T-helper 2 cell treated with Interferon-gamma antibody and Interleukin-4, amounts not matched to agents 5 μg/mL and 100 μg/mL, for 36 hours (primary cell): Measurements from ENCODE around the gene DCUN1D1.

Source experiments
- DNase-seq: peaks from one replicate; pipeline ENCODE4 v3.0.0; 2021; ENCODE audit warnings: low spot score
- H3K27ac Mint-ChIP-seq: one replicate; pipeline ENCODE4 v1.8.0; 2021; ENCODE audit warnings: mild to moderate bottlenecking, mixed read lengths
- H3K27me3 Mint-ChIP-seq: one replicate; pipeline ENCODE4 v1.8.0; 2021; ENCODE audit warnings: low read depth, mixed read lengths
- H3K36me3 Mint-ChIP-seq: one replicate; pipeline ENCODE4 v1.8.0; 2021; ENCODE audit warnings: low read depth, mixed read lengths
- H3K4me1 Mint-ChIP-seq: one replicate; pipeline ENCODE4 v1.8.0; 2021; ENCODE audit warnings: low read depth, mixed read lengths
- H3K4me3 Mint-ChIP-seq: one replicate; pipeline ENCODE4 v1.8.0; 2022; ENCODE audit warnings: mild to moderate bottlenecking, moderate library complexity, mixed read lengths
- H3K9me3 Mint-ChIP-seq: one replicate; pipeline ENCODE4 v1.8.0; 2021; ENCODE audit warnings: mixed read lengths

Gene DCUN1D1

DNA sequence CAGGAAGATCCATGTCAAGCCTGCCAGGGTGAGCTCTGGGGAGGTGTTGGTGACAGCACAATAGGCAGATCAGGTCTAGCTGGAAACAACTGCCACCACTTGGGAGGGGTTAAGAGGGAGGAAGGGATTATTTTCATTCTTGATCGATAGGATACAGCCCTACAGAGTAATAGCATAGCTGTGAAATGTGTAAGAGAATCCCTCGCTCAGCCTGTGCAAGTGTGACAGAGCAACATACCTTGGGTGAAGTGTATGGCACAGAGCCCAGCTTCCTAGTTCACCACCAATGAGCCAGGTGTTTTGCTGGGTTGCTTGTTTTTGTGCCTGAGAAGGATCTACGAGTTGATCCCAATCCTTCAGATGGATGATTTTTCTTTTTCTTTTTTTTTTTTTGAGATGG, 9.2 kb upstream of the DCUN1D1 start:
- Mint-ChIP-seq H3K36me3 (no peaks in the 10 kb centered on the region), H3K27me3 (peaks cover 5% of the 10 kb centered on the region), H3K4me3 (no peak overlapping the region), H3K27ac (no peak overlapping the region), H3K4me1 (no peaks in the 10 kb centered on the region), H3K9me3 (peaks cover 4% of the 10 kb centered on the region)
- DNase-seq = no peak

DNA sequence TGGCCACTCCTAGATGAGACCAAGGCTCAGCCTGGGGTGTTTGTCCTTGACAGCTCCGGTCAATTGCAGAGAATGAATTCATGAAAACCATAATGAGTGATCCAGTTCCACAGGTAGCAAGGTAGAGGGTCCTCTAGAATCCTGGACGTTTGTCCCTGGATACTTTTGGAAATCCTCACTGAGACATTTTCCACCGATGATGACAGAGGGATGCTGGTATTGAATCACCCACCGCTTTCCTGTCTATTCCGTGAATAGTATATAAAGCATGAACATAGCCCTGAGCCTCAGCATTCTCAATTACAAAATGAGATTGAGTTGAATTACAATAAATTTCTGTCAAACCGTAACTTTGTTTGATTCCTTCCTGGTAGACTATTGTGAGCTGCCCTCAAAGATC, 5.7 kb upstream of the DCUN1D1 start:
- no peak for DNase-seq
- no peak overlapping the region for H3K4me3 Mint-ChIP-seq
- H3K27me3 Mint-ChIP-seq = no peaks in the 10 kb centered on the region
- H3K9me3 Mint-ChIP-seq = no peaks in the 10 kb centered on the region
- no peaks in the 10 kb centered on the region for H3K36me3 Mint-ChIP-seq
- H3K4me1 Mint-ChIP-seq = peaks cover 5% of the 10 kb centered on the region
- H3K27ac Mint-ChIP-seq = no peak overlapping the region

DNA sequence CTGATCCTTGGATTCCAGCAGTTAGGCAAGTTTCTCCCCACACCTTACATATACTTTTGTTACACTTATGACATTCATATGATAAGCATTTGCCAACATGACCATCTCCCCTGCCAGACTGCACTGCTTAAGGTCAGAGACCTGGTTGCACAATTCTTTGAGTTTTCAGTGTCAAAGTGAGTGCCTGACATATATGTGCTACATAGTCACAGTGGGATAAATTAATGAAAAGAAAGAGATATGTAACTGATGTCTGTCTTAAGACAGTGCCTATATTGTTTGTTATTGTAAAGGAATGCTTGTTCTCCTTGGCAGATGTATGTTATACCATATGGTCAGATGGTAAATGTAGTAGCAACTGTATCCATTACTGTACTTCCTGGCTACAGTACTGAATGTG, 3.5 kb upstream of the DCUN1D1 start:
- no peaks in the 10 kb centered on the region for H3K9me3 Mint-ChIP-seq
- no peak overlapping the region for H3K4me3 Mint-ChIP-seq
- no peaks in the 10 kb centered on the region for H3K27me3 Mint-ChIP-seq
- peaks cover 14% of the 10 kb centered on the region for H3K4me1 Mint-ChIP-seq
- DNase-seq = no peak
- H3K36me3 Mint-ChIP-seq = peaks cover 4% of the 10 kb centered on the region
- H3K27ac Mint-ChIP-seq = no peak overlapping the region

DNA sequence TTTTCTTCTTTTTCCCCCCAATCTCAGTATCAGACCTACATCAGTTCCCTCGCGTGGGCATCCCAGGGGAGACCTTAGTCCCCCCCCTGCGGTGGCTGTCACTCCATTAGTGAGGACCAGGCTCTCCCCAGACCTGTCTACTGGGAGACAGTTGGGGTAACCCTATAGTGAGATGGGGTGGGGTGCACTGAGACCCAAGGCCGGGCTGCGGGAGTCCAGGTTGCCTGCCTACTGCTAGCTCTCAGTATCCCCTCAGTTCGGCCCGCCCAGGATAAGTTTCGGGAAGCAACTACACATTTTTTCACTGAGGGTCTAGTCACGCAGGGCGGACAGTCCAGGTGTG, 671 bp upstream of the DCUN1D1 start:
- DNase-seq = no peak
- Mint-ChIP-seq H3K27ac (peak overlapping the region; percentile 88), H3K36me3 (peaks cover 4% of the 10 kb centered on the region), H3K4me3 (peak overlapping the region; percentile 79), H3K9me3 (no peaks in the 10 kb centered on the region), H3K27me3 (no peaks in the 10 kb centered on the region), H3K4me1 (peaks cover 26% of the 10 kb centered on the region)

DNA sequence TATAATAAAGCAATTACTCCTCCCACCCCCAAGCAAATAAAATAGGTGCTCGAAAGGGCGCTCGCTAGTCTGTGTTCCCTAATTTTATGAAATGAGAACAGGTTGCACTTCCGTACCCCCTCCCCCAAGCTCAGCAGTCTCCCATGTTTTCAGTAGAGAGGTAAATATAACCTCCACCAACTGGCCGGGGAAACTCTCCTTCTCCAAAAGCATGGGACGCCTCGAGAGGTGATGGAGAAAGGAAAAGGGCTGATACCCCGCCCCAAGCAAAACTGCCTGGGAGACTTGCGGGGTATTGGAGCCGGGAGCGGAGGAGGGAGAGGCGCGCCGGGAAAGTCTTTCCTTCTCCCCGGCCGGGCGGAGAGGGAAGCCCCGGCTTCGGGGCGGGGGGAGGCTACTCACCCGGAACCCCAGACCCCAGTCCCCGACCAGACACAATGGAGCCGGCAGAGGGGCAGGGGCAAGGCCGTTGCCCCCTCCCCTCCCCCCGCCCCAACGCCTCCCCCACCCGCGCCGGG, 605 bp downstream of the DCUN1D1 start:
- Mint-ChIP-seq H3K36me3 (peaks cover 4% of the 10 kb centered on the region), H3K9me3 (no peaks in the 10 kb centered on the region), H3K4me3 (peak overlapping the region; percentile 93), H3K27me3 (no peaks in the 10 kb centered on the region), H3K27ac (peak overlapping the region; percentile 87), H3K4me1 (peaks cover 26% of the 10 kb centered on the region)
- DNase-seq = no peak

DNA sequence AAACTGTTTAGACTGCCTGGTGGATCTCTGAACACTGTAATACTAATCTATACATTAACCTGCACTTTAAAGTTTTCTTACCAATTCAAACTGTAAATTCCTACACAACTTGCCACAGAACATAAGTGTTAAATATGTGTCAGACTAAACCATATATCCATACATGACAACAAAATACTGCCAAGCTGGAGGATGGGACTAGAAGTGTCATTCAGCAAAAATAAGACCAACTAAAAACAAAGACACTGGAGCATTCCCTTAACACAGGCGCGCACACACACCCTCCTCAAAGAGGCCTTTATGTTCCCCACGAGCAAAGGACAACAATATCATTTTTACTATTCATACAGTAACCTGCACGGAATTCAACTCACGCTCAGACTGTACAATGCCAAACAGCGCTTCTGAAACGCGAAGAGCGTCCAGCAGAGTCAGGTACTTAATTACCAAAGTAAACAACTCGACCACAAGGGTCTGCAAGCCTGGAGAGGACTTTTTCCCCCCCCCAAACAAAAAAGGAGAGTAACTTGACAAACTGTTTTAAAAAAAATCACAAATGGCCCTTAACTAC, 1.1 kb downstream of the DCUN1D1 start:
- Mint-ChIP-seq H3K4me3 (peak overlapping the region; percentile 93), H3K27me3 (no peaks in the 10 kb centered on the region), H3K9me3 (no peaks in the 10 kb centered on the region), H3K36me3 (peaks cover 4% of the 10 kb centered on the region), H3K4me1 (peaks cover 26% of the 10 kb centered on the region), H3K27ac (peak overlapping the region; percentile 87)
- DNase-seq = no peak

DNA sequence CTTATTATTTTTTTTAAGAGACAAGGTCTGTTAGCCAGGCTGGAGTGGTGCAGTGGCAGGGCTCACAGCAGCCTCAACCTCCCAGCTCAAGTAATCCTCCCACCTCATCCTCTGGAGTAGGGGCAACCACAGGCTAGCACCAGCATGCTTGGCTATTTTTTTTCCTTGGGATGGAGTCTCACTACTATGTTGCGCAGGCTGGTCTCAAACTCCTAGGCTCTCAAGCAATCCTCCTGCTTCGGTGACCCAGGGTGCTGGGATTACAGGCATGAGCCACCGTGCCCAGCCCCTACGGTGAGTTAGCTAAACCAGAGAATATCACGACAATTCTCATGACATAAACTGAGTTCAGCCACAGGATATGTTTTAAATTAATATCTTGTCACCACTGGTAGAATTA, 2.0 kb downstream of the DCUN1D1 start:
- Mint-ChIP-seq H3K4me1 (peaks cover 26% of the 10 kb centered on the region), H3K27ac (no peak overlapping the region), H3K9me3 (no peaks in the 10 kb centered on the region), H3K36me3 (peaks cover 4% of the 10 kb centered on the region), H3K4me3 (peak overlapping the region; percentile 93), H3K27me3 (no peaks in the 10 kb centered on the region)
- no peak for DNase-seq

DNA sequence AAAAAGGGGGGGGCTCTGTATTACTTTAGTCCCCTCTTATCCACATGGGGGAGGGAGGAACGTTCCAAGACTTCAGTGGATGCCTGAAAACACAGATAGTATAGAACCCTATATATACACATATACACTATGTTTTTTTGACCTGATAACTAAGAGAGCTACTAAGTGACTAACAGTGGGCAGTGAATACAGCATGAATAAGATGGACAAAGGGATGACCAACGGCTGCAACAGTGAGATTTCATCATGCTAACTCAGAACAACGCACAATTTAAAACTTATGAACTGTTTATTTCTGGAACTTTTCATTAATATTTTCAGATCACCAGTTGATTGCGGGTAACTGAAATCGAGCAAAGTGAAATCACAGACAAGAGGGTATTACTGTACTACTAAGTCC, 7.3 kb downstream of the DCUN1D1 start:
- Mint-ChIP-seq H3K4me1 (peaks cover 31% of the 10 kb centered on the region), H3K27me3 (no peaks in the 10 kb centered on the region), H3K36me3 (peaks cover 9% of the 10 kb centered on the region), H3K4me3 (no peak overlapping the region), H3K27ac (no peak overlapping the region), H3K9me3 (no peaks in the 10 kb centered on the region)
- DNase-seq = no peak

DNA sequence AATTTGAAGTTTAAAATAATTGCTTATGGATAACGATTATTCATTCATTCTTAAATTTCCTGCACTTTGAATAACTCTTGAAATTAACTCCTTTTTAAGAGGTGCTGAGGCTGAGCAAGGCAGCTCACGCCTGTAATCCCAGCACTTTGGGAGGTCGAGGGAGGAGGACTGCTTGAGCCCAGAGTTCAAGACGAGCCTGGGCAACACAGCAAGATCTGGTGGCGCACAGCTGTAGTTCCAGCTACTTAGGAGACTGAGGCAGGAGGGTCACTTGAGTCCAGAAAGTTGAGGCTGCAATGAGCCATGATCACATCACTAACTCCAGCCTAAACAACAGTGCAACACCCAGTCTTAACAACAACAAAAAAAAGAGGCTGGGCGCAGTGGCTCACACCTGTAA, 8.0 kb downstream of the DCUN1D1 start:
- peaks cover 38% of the 10 kb centered on the region for H3K4me1 Mint-ChIP-seq
- H3K36me3 Mint-ChIP-seq = peaks cover 12% of the 10 kb centered on the region
- no peaks in the 10 kb centered on the region for H3K27me3 Mint-ChIP-seq
- no peak for DNase-seq
- H3K4me3 Mint-ChIP-seq = no peak overlapping the region
- H3K9me3 Mint-ChIP-seq = no peaks in the 10 kb centered on the region
- H3K27ac Mint-ChIP-seq = no peak overlapping the region

DNA sequence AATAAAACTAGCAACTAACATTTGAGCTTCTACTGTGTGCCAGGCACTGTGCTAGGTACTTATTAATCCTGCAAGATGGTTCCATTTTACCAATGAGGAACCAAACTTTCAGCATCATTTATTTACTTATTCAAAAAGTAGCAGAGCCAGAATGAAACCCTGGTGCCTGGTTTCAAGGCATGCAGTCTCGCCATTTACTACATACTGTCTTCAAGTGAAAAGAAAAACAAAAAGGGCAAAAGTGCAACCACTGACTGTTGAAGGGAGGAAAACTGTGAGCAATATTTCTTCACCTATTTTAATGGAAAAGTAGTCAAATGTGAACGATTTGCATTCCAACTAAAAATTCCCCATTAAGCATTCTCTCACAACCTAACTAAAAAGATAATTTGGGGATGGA, 8.7 kb downstream of the DCUN1D1 start:
- Mint-ChIP-seq H3K27ac (no peak overlapping the region), H3K9me3 (no peaks in the 10 kb centered on the region), H3K36me3 (peaks cover 14% of the 10 kb centered on the region), H3K4me3 (no peak overlapping the region), H3K4me1 (peaks cover 39% of the 10 kb centered on the region), H3K27me3 (no peaks in the 10 kb centered on the region)
- DNase-seq = no peak

DNA sequence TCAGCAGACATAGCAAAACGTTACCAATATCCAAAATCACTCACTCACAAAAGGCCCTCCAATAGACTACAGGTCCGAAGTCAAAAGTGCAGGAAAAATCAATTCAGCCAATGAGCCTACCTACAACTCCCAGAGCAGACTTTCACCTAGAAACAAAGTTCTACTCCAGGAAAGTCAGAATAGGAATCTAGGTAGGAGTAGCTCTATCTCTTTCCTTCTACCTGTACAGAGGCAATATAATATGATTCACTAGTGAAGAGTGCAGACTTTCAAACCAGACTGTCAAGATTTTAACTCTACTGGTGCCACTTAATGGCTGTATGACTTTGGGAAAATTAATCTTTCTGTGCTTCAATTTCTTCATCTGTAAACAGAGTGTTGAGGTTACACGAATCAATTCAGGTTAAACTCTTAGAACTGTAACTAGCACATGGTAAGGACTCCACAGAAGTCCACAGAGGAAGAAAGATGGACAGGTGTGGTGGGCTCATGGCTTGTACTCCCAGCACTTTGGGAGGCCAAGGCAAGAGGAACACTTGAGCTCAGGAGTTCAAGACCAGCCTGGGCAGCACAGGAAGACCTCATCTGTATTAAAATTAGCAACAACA, 9.4 kb downstream of the DCUN1D1 start:
- Mint-ChIP-seq H3K4me3 (no peak overlapping the region), H3K27me3 (no peaks in the 10 kb centered on the region), H3K9me3 (no peaks in the 10 kb centered on the region), H3K27ac (no peak overlapping the region), H3K4me1 (peaks cover 45% of the 10 kb centered on the region), H3K36me3 (peaks cover 17% of the 10 kb centered on the region)
- no peak for DNase-seq

DNA sequence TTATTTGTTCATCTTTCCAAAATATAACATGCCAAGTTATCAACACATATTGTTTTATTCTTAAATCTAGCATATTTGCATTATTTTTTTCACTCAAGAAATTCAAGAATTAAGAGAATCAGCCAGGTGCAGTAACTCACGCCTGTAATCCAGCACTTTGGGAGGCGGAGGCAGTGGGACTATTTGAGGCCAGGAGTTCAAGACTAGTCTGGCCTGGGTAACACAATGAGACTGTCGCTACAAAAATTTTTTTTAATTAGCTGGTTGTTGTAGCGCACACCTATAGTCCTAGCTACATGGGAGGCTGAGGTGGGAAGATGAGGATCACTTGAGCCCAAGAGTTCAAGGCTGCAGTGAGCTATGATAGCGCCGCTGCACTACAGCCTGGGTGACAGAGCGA, 10.5 kb downstream of the DCUN1D1 start:
- DNase-seq = no peak
- no peaks in the 10 kb centered on the region for H3K27me3 Mint-ChIP-seq
- no peak overlapping the region for H3K4me3 Mint-ChIP-seq
- peaks cover 22% of the 10 kb centered on the region for H3K36me3 Mint-ChIP-seq
- no peak overlapping the region for H3K27ac Mint-ChIP-seq
- H3K9me3 Mint-ChIP-seq = no peaks in the 10 kb centered on the region
- H3K4me1 Mint-ChIP-seq = peaks cover 53% of the 10 kb centered on the region

DNA sequence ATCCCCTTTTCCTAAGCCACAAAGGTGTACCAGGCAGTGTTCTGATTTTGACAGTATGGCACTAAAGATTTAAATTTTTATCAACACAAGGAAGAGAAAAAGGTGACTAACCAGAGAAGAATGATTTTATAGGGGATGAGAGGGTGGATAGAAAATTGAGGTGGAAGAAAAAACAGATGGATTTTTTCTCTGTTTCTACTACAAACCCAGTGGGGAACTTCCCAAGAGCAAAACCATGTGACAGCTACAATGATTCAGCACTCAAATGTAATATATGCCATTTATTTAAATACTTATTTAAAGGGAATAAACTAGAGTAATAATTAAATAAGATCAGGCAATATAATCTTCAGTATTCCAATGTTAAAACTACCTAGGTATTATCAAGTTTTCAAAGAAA, 11.1 kb downstream of the DCUN1D1 start:
- peaks cover 22% of the 10 kb centered on the region for H3K36me3 Mint-ChIP-seq

DNA sequence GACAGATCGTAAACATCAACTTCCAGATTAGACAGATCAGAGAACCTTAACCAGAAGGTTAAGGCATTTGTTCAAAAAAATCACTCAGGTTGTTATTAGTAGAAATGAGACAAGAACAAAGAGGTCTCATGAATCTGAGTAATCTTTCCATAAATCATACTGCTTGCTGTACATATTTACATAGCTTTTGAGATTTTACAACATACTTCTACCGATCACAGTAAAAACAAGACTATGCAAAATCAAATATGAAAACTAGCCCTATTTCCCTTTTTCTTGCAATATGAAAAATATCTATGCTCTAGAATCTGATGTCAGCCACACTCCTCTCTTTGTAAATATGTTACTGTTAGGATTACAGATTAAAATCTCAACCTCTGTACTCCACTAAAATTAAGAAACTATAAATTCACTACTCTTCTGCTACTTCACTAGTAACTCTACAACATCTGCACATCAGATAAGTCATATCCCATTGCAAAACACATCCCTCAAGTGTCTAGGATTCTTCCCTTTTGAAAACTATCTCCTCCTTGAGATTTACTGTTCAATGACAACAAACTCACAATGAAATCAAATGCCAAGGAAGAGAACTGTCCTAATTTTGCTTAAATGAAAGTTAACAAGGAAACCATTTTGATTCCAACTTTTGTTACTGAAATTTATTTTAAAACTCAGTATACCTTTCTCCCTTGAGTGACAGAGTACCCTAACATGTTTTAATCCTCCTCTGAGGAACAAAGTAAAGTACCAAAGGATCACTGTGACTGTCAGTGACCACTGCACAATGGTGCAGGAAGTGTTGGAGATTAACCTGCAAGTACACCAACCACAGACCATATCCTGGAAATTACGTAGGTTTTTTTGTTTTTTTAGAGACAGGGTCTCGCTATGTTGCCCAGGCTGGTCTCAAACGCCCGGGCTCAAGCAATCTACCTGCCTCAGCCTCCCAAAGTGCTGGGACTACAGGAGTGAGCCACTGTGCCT, 12.8 kb downstream of the DCUN1D1 start:
- Mint-ChIP-seq H3K4me3 (peak overlapping the region; percentile 76), H3K4me1 (peaks cover 56% of the 10 kb centered on the region)
- no peak for DNase-seq

More for the DNA sequence above, 11.1 kb downstream of the DCUN1D1 start:
- peaks cover 54% of the 10 kb centered on the region for H3K4me1 Mint-ChIP-seq
- H3K27me3 Mint-ChIP-seq = no peaks in the 10 kb centered on the region
- H3K9me3 Mint-ChIP-seq = no peaks in the 10 kb centered on the region
- no peak for DNase-seq
- H3K27ac Mint-ChIP-seq = peak overlapping the region; percentile 17
- H3K4me3 Mint-ChIP-seq = peak overlapping the region; percentile 29

More for the DNA sequence above, 12.8 kb downstream of the DCUN1D1 start:
- peaks cover 21% of the 10 kb centered on the region for H3K36me3 Mint-ChIP-seq
- H3K9me3 Mint-ChIP-seq = no peaks in the 10 kb centered on the region
- H3K27ac Mint-ChIP-seq = peak overlapping the region; percentile 86
- no peaks in the 10 kb centered on the region for H3K27me3 Mint-ChIP-seq
